K562 (cell line): Measurements from ENCODE around the gene BMP8B. TPM values are rescaled to one million over a fixed set of nuclear protein-coding genes. Genes with fewer than 3 reads are reported as not detected.

Source experiments
- ATAC-seq: fragments of 200-7000 bp; cut with Tn5 transposase; 3 replicates; pipeline ENCODE4 v1.9.1; 2020; ENCODE audit warnings: moderate library complexity
- BruUV-seq: library from RNA; stranded (reverse); fragments of 400-500 nt; replicated peaks from 2 replicates; lab custom pipeline; 2021; lab: Mats Ljungman, UMichigan
- CTCF ChIA-PET: fragments of 300-600 bp; formaldehyde crosslinking; extraction: SDS; loops from one replicate; lab custom pipeline; 2021; ENCODE audit warnings: low intra/inter-chr PET ratio; lab: Yijun Ruan, JAX
- POLR2A ChIA-PET: fragments of 300-600, 350-650 bp; sonication (Branson Sonifier 250); formaldehyde crosslinking; extraction: SDS; loops from one replicate; lab custom pipeline; 2021; ENCODE audit warnings: antibody characterized with exemption, inconsistent platforms; lab: Yijun Ruan, JAX
- DNase-seq, 4 experiments: peaks; one replicate each; pipeline versions ENCODE4 v3.0.0 to v3.0.0-alpha.2; 2011 to 2018; ENCODE audit warnings: low spot score in 3 of 4, mixed read lengths in 3 of 4; ENCODE audit errors: extremely low read depth in 1 of 4
- FAIRE-seq: peaks from 2 replicates; lab custom pipeline; 2011; peaks lifted over from hg19 to GRCh38; lab: Jason Lieb, UNC
- H2AFZ ChIP-seq: 2 replicates; pipeline ENCODE4 v1.6.0; 2011; ENCODE audit warnings: low read depth, low read length, control low read depth, inconsistent platforms
- H3K27ac ChIP-seq: fragments of 200-600 bp; 3 replicates; pipeline ENCODE4 v1.8.0; 2011; ENCODE audit warnings: low read depth, mild to moderate bottlenecking, control low read depth, inconsistent platforms, low read length, moderate library complexity, mixed read lengths; ENCODE audit errors: extremely low read depth
- H3K27me3 ChIP-seq, 2 experiments: fragments of 300-600 bp in 1 of 2; 2 replicates in 1 of 2; 3 replicates in 1 of 2; pipeline versions ENCODE4 v1.6.0 to v1.8.0; 2011; ENCODE audit warnings: inconsistent platforms in 2 of 2, low read length in 2 of 2, mild to moderate bottlenecking in 1 of 2, mixed read lengths in 1 of 2, moderate library complexity in 1 of 2; ENCODE audit not compliant: control insufficient read depth in 2 of 2, insufficient read depth in 2 of 2
- H3K36me3 ChIP-seq: fragments of 300-600 bp; 3 replicates; pipeline ENCODE4 v1.8.0; 2011; ENCODE audit warnings: mild to moderate bottlenecking, low read length, inconsistent platforms; ENCODE audit not compliant: control insufficient read depth, insufficient read depth
- H3K4me1 ChIP-seq, 2 experiments: fragments of 200-600 bp in 1 of 2; replicated peaks in 1 of 2; 2 replicates in 1 of 2; 3 replicates in 1 of 2; pipeline versions ENCODE4 v1.5.1 to v1.8.0; 2011; ENCODE audit warnings: inconsistent platforms in 2 of 2, low read length in 2 of 2, mild to moderate bottlenecking in 1 of 2, mixed read lengths in 1 of 2, moderate library complexity in 1 of 2; ENCODE audit not compliant: control insufficient read depth in 2 of 2, insufficient read depth in 2 of 2
- H3K4me2 ChIP-seq: 2 replicates; pipeline ENCODE4 v1.6.1; 2011; ENCODE audit warnings: low read length, control low read depth, inconsistent platforms, mixed read lengths; ENCODE audit not compliant: insufficient read depth
- H3K4me3 ChIP-seq: fragments of 200-600 bp; sonication (generic), shearing (Covaris generic); 2 replicates; pipeline ENCODE4 v1.5.1; 2016; ENCODE audit warnings: control low read depth, inconsistent platforms
- H3K79me2 ChIP-seq: fragments of 200-600 bp; 3 replicates; pipeline ENCODE4 v1.8.0; 2011; ENCODE audit warnings: low read length, inconsistent platforms; ENCODE audit not compliant: control insufficient read depth, insufficient read depth
- H3K9ac ChIP-seq, 2 experiments: 2 replicates each; pipeline versions ENCODE4 v1.6.0 to v1.6.1; 2011; ENCODE audit warnings: low read depth in 2 of 2, low read length in 2 of 2, control low read depth in 1 of 2, inconsistent platforms in 1 of 2, mild to moderate bottlenecking in 1 of 2, mixed read lengths in 1 of 2; ENCODE audit not compliant: insufficient read depth in 1 of 2
- H3K9me1 ChIP-seq: one replicate; pipeline ENCODE4 v1.6.0; 2011; ENCODE audit warnings: inconsistent platforms, mild to moderate bottlenecking, low read length, moderate library complexity; ENCODE audit not compliant: control insufficient read depth, insufficient read depth
- H3K9me3 ChIP-seq: replicated peaks from 2 replicates; pipeline ENCODE4 v1.5.1; 2011; ENCODE audit warnings: low read depth, low read length, inconsistent platforms; ENCODE audit not compliant: control insufficient read depth, insufficient read depth
- H4K20me1 ChIP-seq: replicated peaks from 2 replicates; pipeline ENCODE4 v1.6.1; 2011; ENCODE audit warnings: low read length, inconsistent platforms, mixed read lengths; ENCODE audit not compliant: control insufficient read depth, insufficient read depth
- EGR1 ChIP-seq: fragments of 450-650 bp; conservative IDR thresholded peaks from 2 replicates; pipeline ENCODE4 v1.6.1; 2017; ENCODE audit warnings: mild to moderate bottlenecking
- HDAC8 ChIP-seq: fragments of 450-650 bp; IDR thresholded peaks from 2 replicates; pipeline ENCODE4 v1.6.1; 2016; ENCODE audit warnings: mild to moderate bottlenecking, missing genetic modification characterization, moderate library complexity, missing compliant biosample characterization
- MTA3 ChIP-seq: fragments of 450-650 bp; formaldehyde crosslinking; IDR thresholded peaks from 2 replicates; pipeline ENCODE4 v1.6.1; 2017; ENCODE audit warnings: mild to moderate bottlenecking, borderline replicate concordance
- NEUROD1 ChIP-seq: fragments of 150-350 bp; IDR thresholded peaks from 2 replicates; pipeline ENCODE4 v1.6.1; 2014; ENCODE audit warnings: borderline replicate concordance, low read length, low read depth; ENCODE audit not compliant: partially characterized antibody
- RCOR1 ChIP-seq, 2 experiments: IDR thresholded peaks; 2 replicates each; pipeline ENCODE4 v1.6.1; 2012; ENCODE audit warnings: low read depth in 2 of 2, low read length in 2 of 2, borderline replicate concordance in 1 of 2, improper control_type of control experiment in 1 of 2
- RERE ChIP-seq: sonication (generic); formaldehyde crosslinking; IDR thresholded peaks from 2 replicates; pipeline ENCODE4 v1.8.0; 2023; ENCODE audit warnings: missing genetic modification reagents, mild to moderate bottlenecking, borderline replicate concordance
- RFX7 ChIP-seq: fragments of 250-450 bp; sonication (Bioruptor Pico); IDR thresholded peaks from 2 replicates; pipeline ENCODE4 v1.5.1; 2021; ENCODE audit warnings: mild to moderate bottlenecking
- SMAD1 ChIP-seq: fragments of 150-350 bp; IDR thresholded peaks from 2 replicates; pipeline ENCODE4 v1.6.1; 2014; ENCODE audit warnings: low read length, low read depth; ENCODE audit not compliant: partially characterized antibody
- ZNF280B ChIP-seq: fragments of 250-450 bp; sonication (Bioruptor Pico); IDR thresholded peaks from 2 replicates; pipeline ENCODE4 v1.5.1; 2021; ENCODE audit warnings: mild to moderate bottlenecking
- ZNF695 ChIP-seq: fragments of 450-650 bp; formaldehyde crosslinking; IDR thresholded peaks from 2 replicates; pipeline ENCODE4 v1.4.0; 2020; ENCODE audit warnings: mild to moderate bottlenecking, moderate library complexity
- whole genome bisulfite sequencing: fragments of 100-300 bp; shearing (Covaris generic); methylation state at CpG from one replicate; pipeline ENCODE4 v1.1.6; 2016; ENCODE audit warnings: low coverage, mixed read lengths; ENCODE audit not compliant: insufficient coverage; ENCODE audit errors: missing lambda C conversion rate; 5-methylcytosine and 5-hydroxymethylcytosine counted together
- in situ Hi-C: fragments of 300-500 bp; cut with MboI; formaldehyde crosslinking; loops from 4 replicates; pipeline ENCODE4 v1.15.0; 2018; ENCODE audit warnings: inconsistent platforms, mixed read lengths
- intact Hi-C: fragments of 100-400 bp; cut with micrococcal nuclease; formaldehyde crosslinking; loops from 2 replicates; pipeline ENCODE4 v1.14.2; 2022
- polyA plus RNA-seq, 8 experiments: library from polyadenylated mRNA; depleted of rRNA in 4 of 8; stranded (reverse) in 5 of 8; unstranded in 3 of 8; fragments of >200 nt; fragmentation: Nextera tagmentation in 2 of 8; fragmentation: Illumina TruSeq in 1 of 8; extraction: Ambion mirVana in 2 of 8; extraction: Trizol in 1 of 8; gene quantifications; 2 replicates each; pipeline versions ENCODE4 v1.2.1 to v1.2.3, GENCODE V29; 2011 to 2014; ENCODE audit warnings: inconsistent platforms in 1 of 8, missing spikeins in 1 of 8
- total RNA-seq, 7 experiments: library from RNA; depleted of rRNA in 6 of 7; stranded (reverse); fragments of >200 nt in 6 of 7; fragmentation: Illumina TruSeq in 2 of 7; extraction: Trizol in 2 of 7; gene quantifications; 2 replicates each; pipeline versions ENCODE4 v1.2.1 to v1.2.3, GENCODE V29; 2011 to 2021; ENCODE audit warnings: low replicate concordance in 1 of 7

The BMP8B gene
- total and polyA plus RNA-seq, 9 of the 15 experiments (the other 6 are each of a cell fraction or from before 2014, with no cell fraction given): 0.03 to 0.33 (median 0.14) TPM

GRCh38 chr1:39787468-39787867 is 1.2 kb downstream of the BMP8B start:
- CTCF ChIA-PET: no interaction called here
- POLR2A ChIA-PET: interaction anchor here (0.6 to 1.0 kb wide), 3 partner anchors 10 to 274 kb away, joined by 3 to 4 read pairs (median 4); partner anchors contain the start of gene MYCL
- H3K27me3 ChIP-seq: peaks cover 2 to 19% of the 10 kb centered on the region in 2 experiments; a peak in 4 of 5 replicates
- no peak for DNase-seq
- no peak for TF ChIP-seq SMAD1
- TF ChIP-seq HDAC8: no peak
- TF ChIP-seq RERE (CRISPR knock-in tag): no peak
- no peak for TF ChIP-seq ZNF280B (CRISPR knock-in tag)
- no peak for TF ChIP-seq NEUROD1
- no peak for TF ChIP-seq MTA3
- TF ChIP-seq RFX7 (CRISPR knock-in tag): no peak
- TF ChIP-seq EGR1: no peak
- no peak for TF ChIP-seq RCOR1 (IDR thresholded peaks at IDR 0.05; ENCODE audit: borderline replicate concordance in 1 of 2, low read depth in 2 of 2, low read length in 2 of 2)
- TF ChIP-seq ZNF695: no peak
- no peak overlapping the region for H3K4me2 ChIP-seq
- H3K9ac ChIP-seq: no peak overlapping the region; a peak in 1 of 4 replicates
- no peak overlapping the region for H2AFZ ChIP-seq
- FAIRE-seq: no peak
- H3K9me3 ChIP-seq: no peaks in the 10 kb centered on the region
- in situ Hi-C loops (no loop called here), intact Hi-C loops (no loop called here)
- H3K4me3 ChIP-seq: no peak overlapping the region
- WGBS: 48% methylated on average over 11 of the region's 11 CpGs
- H3K4me1 ChIP-seq: peaks cover 0 to 19% of the 10 kb centered on the region in 2 experiments; a peak in 4 of 5 replicates
- no peak overlapping the region for H3K27ac ChIP-seq
- ATAC-seq: no peak
- no peaks in the 10 kb centered on the region for H3K36me3 ChIP-seq
- no peaks in the 10 kb centered on the region for H3K9me1 ChIP-seq
- H4K20me1 ChIP-seq: no peaks in the 10 kb centered on the region
- no TSS peak for BruUV-seq
- H3K79me2 ChIP-seq: no peaks in the 10 kb centered on the region
